ENCODE results near the gene PCDHA4.

DNA sequence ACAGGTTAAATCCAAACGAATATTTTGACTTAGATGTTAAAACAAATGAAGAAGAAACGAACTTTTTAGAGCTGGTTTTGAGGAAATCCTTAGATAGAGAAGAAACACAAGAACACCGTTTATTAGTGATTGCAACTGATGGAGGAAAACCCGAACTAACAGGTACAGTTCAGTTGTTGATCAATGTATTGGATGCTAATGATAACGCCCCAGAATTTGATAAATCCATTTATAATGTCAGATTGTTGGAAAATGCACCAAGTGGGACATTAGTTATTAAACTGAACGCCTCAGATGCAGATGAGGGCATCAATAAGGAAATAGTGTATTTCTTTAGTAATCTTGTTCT lies 15.4 kb downstream of the PCDHA4 start:
- TF ChIP-seq EGR1 (IDR thresholded peaks at IDR 0.05; ENCODE audit: low read depth) (no peak), RAD21 (IDR thresholded peaks at IDR 0.05; ENCODE audit: low read depth) (no peak), POLR2AphosphoS5 (IDR thresholded peaks at IDR 0.05; ENCODE audit: low read depth, low read length) (no peak), ELF1 (IDR thresholded peaks at IDR 0.05; ENCODE audit: borderline replicate concordance, low read depth) (no peak), ZNF274 (IDR thresholded peaks at IDR 0.05; ENCODE audit: low read depth, low read length) (no peak), POLR2A (IDR thresholded peaks at IDR 0.05; ENCODE audit: borderline replicate concordance, extremely low read depth, insufficient read depth, insufficient read length) (no peak), EZH2phosphoT487 (IDR thresholded peaks at IDR 0.05; ENCODE audit: borderline replicate concordance) (no peak), EZH2 (IDR thresholded peaks at IDR 0.05) (no peak), YY1 (IDR thresholded peaks at IDR 0.05; ENCODE audit: extremely low read depth, insufficient replicate concordance, low read depth, low read length) (no peak)
- TF ChIP-seq, protein P1, sequence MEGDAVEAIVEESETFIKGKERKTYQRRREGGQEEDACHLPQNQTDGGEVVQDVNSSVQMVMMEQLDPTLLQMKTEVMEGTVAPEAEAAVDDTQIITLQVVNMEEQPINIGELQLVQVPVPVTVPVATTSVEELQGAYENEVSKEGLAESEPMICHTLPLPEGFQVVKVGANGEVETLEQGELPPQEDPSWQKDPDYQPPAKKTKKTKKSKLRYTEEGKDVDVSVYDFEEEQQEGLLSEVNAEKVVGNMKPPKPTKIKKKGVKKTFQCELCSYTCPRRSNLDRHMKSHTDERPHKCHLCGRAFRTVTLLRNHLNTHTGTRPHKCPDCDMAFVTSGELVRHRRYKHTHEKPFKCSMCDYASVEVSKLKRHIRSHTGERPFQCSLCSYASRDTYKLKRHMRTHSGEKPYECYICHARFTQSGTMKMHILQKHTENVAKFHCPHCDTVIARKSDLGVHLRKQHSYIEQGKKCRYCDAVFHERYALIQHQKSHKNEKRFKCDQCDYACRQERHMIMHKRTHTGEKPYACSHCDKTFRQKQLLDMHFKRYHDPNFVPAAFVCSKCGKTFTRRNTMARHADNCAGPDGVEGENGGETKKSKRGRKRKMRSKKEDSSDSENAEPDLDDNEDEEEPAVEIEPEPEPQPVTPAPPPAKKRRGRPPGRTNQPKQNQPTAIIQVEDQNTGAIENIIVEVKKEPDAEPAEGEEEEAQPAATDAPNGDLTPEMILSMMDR (IDR thresholded peaks at IDR 0.05 in 2 of 3, conservative IDR thresholded peaks at IDR 0.05 in 1 of 3; ENCODE audit: borderline replicate concordance in 1 of 3, insufficient read depth in 1 of 3, low read depth in 2 of 3, low read length in 2 of 3) = no peak
- TF ChIP-seq, protein P2, sequence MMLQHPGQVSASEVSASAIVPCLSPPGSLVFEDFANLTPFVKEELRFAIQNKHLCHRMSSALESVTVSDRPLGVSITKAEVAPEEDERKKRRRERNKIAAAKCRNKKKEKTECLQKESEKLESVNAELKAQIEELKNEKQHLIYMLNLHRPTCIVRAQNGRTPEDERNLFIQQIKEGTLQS (IDR thresholded peaks at IDR 0.05) = no peak
- TF ChIP-seq, protein P3, sequence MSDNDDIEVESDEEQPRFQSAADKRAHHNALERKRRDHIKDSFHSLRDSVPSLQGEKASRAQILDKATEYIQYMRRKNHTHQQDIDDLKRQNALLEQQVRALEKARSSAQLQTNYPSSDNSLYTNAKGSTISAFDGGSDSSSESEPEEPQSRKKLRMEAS (IDR thresholded peaks at IDR 0.05) = no peak
- TF ChIP-seq, protein P4, sequence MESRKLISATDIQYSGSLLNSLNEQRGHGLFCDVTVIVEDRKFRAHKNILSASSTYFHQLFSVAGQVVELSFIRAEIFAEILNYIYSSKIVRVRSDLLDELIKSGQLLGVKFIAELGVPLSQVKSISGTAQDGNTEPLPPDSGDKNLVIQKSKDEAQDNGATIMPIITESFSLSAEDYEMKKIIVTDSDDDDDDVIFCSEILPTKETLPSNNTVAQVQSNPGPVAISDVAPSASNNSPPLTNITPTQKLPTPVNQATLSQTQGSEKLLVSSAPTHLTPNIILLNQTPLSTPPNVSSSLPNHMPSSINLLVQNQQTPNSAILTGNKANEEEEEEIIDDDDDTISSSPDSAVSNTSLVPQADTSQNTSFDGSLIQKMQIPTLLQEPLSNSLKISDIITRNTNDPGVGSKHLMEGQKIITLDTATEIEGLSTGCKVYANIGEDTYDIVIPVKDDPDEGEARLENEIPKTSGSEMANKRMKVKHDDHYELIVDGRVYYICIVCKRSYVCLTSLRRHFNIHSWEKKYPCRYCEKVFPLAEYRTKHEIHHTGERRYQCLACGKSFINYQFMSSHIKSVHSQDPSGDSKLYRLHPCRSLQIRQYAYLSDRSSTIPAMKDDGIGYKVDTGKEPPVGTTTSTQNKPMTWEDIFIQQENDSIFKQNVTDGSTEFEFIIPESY (IDR thresholded peaks at IDR 0.05; ENCODE audit: extremely low read depth, insufficient replicate concordance, low read length) = no peak

All from HCT116 (cell line).